PC-3 (cell line): ENCODE data around the gene CPS1. TPM values are rescaled to one million over a fixed set of nuclear protein-coding genes. Genes with fewer than 3 reads are reported as not detected.

Experiments used
- ATAC-seq: fragments of 200-7000 bp; cut with Tn5 transposase; 2 replicates; pipeline ENCODE4 v1.9.1; 2020; ENCODE audit warnings: mild to moderate bottlenecking, moderate library complexity
- BruUV-seq: library from RNA; stranded (reverse); fragments of 400-500 nt; replicated peaks from 2 replicates; lab custom pipeline; 2021; lab: Mats Ljungman, UMichigan
- CTCF ChIA-PET: fragments of 300-600 bp; sonication (Branson Sonifier 250); formaldehyde crosslinking; loops from one replicate; lab custom pipeline; 2022; ENCODE audit warnings: antibody characterized with exemption; lab: Charles Lee
- POLR2A ChIA-PET: fragments of 300-600 bp; sonication (Branson Sonifier 250); formaldehyde crosslinking; loops from one replicate; lab custom pipeline; 2022; ENCODE audit warnings: antibody characterized with exemption; ENCODE audit not compliant: unreplicated experiment; lab: Charles Lee
- DNase-seq: peaks from one replicate; pipeline ENCODE4 v3.0.0-alpha.2; 2015
- H2AFZ ChIP-seq: fragments of 300-600 bp; sonication (generic); 2 replicates; pipeline ENCODE4 v1.6.0; 2016; ENCODE audit warnings: antibody characterized with exemption, low read length
- H3F3A ChIP-seq: fragments of 300-600 bp; sonication (generic); one replicate; pipeline ENCODE4 v1.6.0; 2017; ENCODE audit warnings: antibody characterized with exemption, low read length, control low read depth, mild to moderate bottlenecking; ENCODE audit not compliant: unreplicated experiment
- H3K27ac ChIP-seq: fragments of 300-600 bp; sonication (generic); 2 replicates; pipeline ENCODE4 v1.5.1; 2016; ENCODE audit warnings: mild to moderate bottlenecking, low read length
- H3K27me3 ChIP-seq: fragments of 300-600 bp; sonication (generic); 2 replicates; pipeline ENCODE4 v1.6.1; 2016; ENCODE audit warnings: low read length, mixed read lengths
- H3K36me3 ChIP-seq: fragments of 300-600 bp; sonication (generic); 2 replicates; pipeline ENCODE4 v1.6.1; 2016; ENCODE audit warnings: low read depth, mixed run types, low read length, mixed read lengths
- H3K4me1 ChIP-seq: fragments of 300-600 bp; sonication (generic); 2 replicates; pipeline ENCODE4 v1.5.1; 2016; ENCODE audit warnings: low read length; ENCODE audit not compliant: insufficient read depth
- H3K4me2 ChIP-seq: fragments of 300-600 bp; sonication (generic); 2 replicates; pipeline ENCODE4 v1.6.0; 2016; ENCODE audit warnings: low read length
- H3K4me3 ChIP-seq: fragments of 300-600 bp; sonication (generic); 2 replicates; pipeline ENCODE4 v1.5.1; 2016; ENCODE audit warnings: mild to moderate bottlenecking, low read length, mixed read lengths
- H3K79me2 ChIP-seq: fragments of 300-600 bp; sonication (generic); 2 replicates; pipeline ENCODE4 v1.6.1; 2017; ENCODE audit warnings: low read length, mixed read lengths
- H3K9ac ChIP-seq: fragments of 300-600 bp; sonication (generic); 2 replicates; pipeline ENCODE4 v1.6.0; 2016; ENCODE audit warnings: mild to moderate bottlenecking, low read length
- H3K9me2 ChIP-seq: fragments of 300-600 bp; sonication (generic); replicated peaks from 2 replicates; pipeline ENCODE4 v1.6.1; 2016; ENCODE audit warnings: mixed run types, low read length, mixed read lengths
- H3K9me3 ChIP-seq: fragments of 300-600 bp; sonication (generic); 2 replicates; pipeline ENCODE4 v1.6.1; 2016; ENCODE audit warnings: low read length, mixed read lengths
- H4K20me1 ChIP-seq: fragments of 300-600 bp; sonication (generic); 2 replicates; pipeline ENCODE4 v1.6.1; 2016; ENCODE audit warnings: low read length, mixed read lengths
- EZH2 ChIP-seq: fragments of 300-600 bp; sonication (generic); IDR thresholded peaks from one replicate; pipeline ENCODE4 v1.6.1; 2017; ENCODE audit warnings: antibody characterized with exemption, mild to moderate bottlenecking, low read length; ENCODE audit not compliant: unreplicated experiment
- EZH2phosphoT487 ChIP-seq: fragments of 300-600 bp; sonication (generic); IDR thresholded peaks from 2 replicates; pipeline ENCODE4 v1.6.1; 2018; ENCODE audit warnings: mild to moderate bottlenecking, antibody characterized with exemption, low read length, borderline replicate concordance
- intact Hi-C: fragments of 100-400 bp; cut with micrococcal nuclease; formaldehyde crosslinking; loops from 2 replicates; pipeline ENCODE4 v1.9.0; 2023
- total RNA-seq: library from RNA; depleted of rRNA; stranded (reverse); fragments of >200 nt; gene quantifications from 2 replicates; pipeline ENCODE4 v1.2.3, GENCODE V29; 2014
- TF ChIP-seq, protein P1 (sequence below): fragments of 300-600 bp; sonication (generic); conservative IDR thresholded peaks from 2 replicates; pipeline ENCODE4 v1.5.1; 2017; ENCODE audit warnings: antibody characterized with exemption, low read depth, mild to moderate bottlenecking, low read length

Gene CPS1
- total RNA-seq, 1 experiment from 2014 or later: 17.7 TPM

GRCh38 chr2:210713122-210713521, 156.7 kb downstream of the CPS1 start:
- Histone ChIP-seq H3F3A (no peaks in the 10 kb centered on the region), H3K4me3 (no peak overlapping the region), H3K4me1 (no peaks in the 10 kb centered on the region), H4K20me1 (no peaks in the 10 kb centered on the region), H3K36me3 (no peaks in the 10 kb centered on the region), H3K9me2 (no peaks in the 10 kb centered on the region), H3K9me3 (no peaks in the 10 kb centered on the region), H3K9ac (no peak overlapping the region), H3K79me2 (no peaks in the 10 kb centered on the region), H3K4me2 (no peak overlapping the region), H2AFZ (no peak overlapping the region), H3K27me3 (peaks cover 47% of the 10 kb centered on the region), H3K27ac (no peak overlapping the region)
- no peak for DNase-seq
- intact Hi-C loops: no loop called here
- ChIA-PET POLR2A (no interaction called here), CTCF (no interaction called here)
- TF ChIP-seq, protein P1, sequence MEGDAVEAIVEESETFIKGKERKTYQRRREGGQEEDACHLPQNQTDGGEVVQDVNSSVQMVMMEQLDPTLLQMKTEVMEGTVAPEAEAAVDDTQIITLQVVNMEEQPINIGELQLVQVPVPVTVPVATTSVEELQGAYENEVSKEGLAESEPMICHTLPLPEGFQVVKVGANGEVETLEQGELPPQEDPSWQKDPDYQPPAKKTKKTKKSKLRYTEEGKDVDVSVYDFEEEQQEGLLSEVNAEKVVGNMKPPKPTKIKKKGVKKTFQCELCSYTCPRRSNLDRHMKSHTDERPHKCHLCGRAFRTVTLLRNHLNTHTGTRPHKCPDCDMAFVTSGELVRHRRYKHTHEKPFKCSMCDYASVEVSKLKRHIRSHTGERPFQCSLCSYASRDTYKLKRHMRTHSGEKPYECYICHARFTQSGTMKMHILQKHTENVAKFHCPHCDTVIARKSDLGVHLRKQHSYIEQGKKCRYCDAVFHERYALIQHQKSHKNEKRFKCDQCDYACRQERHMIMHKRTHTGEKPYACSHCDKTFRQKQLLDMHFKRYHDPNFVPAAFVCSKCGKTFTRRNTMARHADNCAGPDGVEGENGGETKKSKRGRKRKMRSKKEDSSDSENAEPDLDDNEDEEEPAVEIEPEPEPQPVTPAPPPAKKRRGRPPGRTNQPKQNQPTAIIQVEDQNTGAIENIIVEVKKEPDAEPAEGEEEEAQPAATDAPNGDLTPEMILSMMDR: no peak; the same call in 1 of the 2 replicates
- TF ChIP-seq EZH2phosphoT487: no peak
- no TSS peak for BruUV-seq
- ATAC-seq: no peak

DNA sequence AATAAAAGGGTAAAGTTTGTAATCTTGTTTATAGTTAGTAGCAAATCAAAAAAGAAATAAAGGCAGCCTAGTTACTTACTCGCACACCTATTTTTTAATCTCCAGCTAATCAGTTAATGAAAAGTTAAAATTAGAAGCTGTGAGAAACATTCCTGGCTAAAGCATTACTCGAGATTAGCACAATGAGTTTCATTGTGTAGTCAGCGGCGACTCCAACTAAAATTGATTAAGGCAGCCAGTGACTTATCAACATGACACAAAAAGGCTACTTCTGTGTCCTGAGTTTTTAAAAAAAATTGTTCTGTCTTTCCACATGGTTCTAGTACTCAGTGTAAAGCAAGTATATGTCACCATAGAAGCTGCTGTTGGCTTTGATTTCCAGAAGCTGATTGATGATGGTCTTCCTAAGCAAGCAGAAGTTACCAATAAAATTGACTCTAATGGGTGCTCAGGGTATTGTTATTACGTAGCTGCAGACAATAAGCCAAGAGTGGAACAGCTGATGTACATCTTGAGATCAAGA, 159.2 kb downstream of the CPS1 start:
- no peak for TF ChIP-seq EZH2phosphoT487
- no peak for TF ChIP-seq EZH2
- TF ChIP-seq, protein P1: no peak
- ChIA-PET CTCF (no interaction called here), POLR2A (no interaction called here)
- H3K9me3 ChIP-seq: no peaks in the 10 kb centered on the region
- H4K20me1 ChIP-seq: no peaks in the 10 kb centered on the region
- H3K4me2 ChIP-seq: no peak overlapping the region
- no peaks in the 10 kb centered on the region for H3K79me2 ChIP-seq
- H3K9ac ChIP-seq: no peak overlapping the region
- ATAC-seq: no peak
- no peak overlapping the region for H2AFZ ChIP-seq
- no peaks in the 10 kb centered on the region for H3K36me3 ChIP-seq
- no peaks in the 10 kb centered on the region for H3F3A ChIP-seq
- H3K4me1 ChIP-seq: no peaks in the 10 kb centered on the region
- H3K27me3 ChIP-seq: peaks cover 68% of the 10 kb centered on the region
- no peaks in the 10 kb centered on the region for H3K9me2 ChIP-seq
- DNase-seq: no peak
- no peak overlapping the region for H3K27ac ChIP-seq
- BruUV-seq: no TSS peak
- intact Hi-C loops: no loop called here
- no peak overlapping the region for H3K4me3 ChIP-seq

DNA sequence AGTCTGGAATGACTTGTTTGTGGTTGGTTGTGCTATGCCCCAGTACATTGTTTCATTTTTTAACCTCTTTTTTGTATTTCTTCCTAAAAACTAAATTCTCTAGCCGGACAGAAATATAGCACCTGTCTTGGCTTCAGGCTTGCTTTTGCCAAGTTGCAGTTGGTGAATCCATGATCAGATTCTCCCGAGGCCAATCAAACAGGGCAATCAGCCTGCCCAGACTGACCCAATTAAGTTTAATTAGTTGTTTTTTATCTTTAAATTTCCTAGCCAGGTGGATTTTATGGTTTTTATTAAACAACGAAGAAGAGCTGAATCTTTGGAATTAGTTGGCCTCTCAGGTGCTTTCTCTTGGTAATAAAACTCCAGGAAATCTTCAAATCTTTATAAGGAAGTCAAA, 162.1 kb downstream of the CPS1 start:
- H3K27me3 ChIP-seq: peaks cover 86% of the 10 kb centered on the region
- no peaks in the 10 kb centered on the region for H3K9me3 ChIP-seq
- H3K9ac ChIP-seq: no peak overlapping the region
- no peaks in the 10 kb centered on the region for H3K4me1 ChIP-seq
- BruUV-seq: no TSS peak
- H3K79me2 ChIP-seq: no peaks in the 10 kb centered on the region
- intact Hi-C loops: no loop called here
- no peaks in the 10 kb centered on the region for H3K9me2 ChIP-seq
- H3K27ac ChIP-seq: no peak overlapping the region
- ChIA-PET CTCF (no interaction called here), POLR2A (no interaction called here)
- H2AFZ ChIP-seq: no peak overlapping the region
- H3K36me3 ChIP-seq: no peaks in the 10 kb centered on the region
- DNase-seq: no peak
- no peak for ATAC-seq
- no peak overlapping the region for H3K4me3 ChIP-seq
- H3F3A ChIP-seq: no peaks in the 10 kb centered on the region
- H4K20me1 ChIP-seq: no peaks in the 10 kb centered on the region
- TF ChIP-seq, protein P1: no peak
- TF ChIP-seq EZH2: no peak
- no peak for TF ChIP-seq EZH2phosphoT487
- H3K4me2 ChIP-seq: no peak overlapping the region
